ENCODE measurements around the gene UBL7. TPM values are rescaled to one million over a fixed set of nuclear protein-coding genes. Genes with fewer than 3 reads are reported as not detected.

The UBL7 gene
- total and polyA plus RNA-seq, 2 of the 8 experiments (the other 6 are each of a cell fraction or from before 2014, with no cell fraction given) = 71.5 to 183 TPM

- peak within 1 kb of the TSS; percentile 70 to 89 (median 76) for H3K4me3 ChIP-seq (ENCODE audit: extremely low read depth in 1 of 4, insufficient read depth in 2 of 4, low read depth in 3 of 4, low read length in 4 of 4)
- peak within 1 kb of the TSS; percentile 83 for H2BK15ac ChIP-seq (ENCODE audit: low read length)
- peak within 1 kb of the TSS; percentile 55 for H4K5ac ChIP-seq (ENCODE audit: insufficient read length, low read depth, low read length)
- H3K27ac ChIP-seq (ENCODE audit: low read depth, low read length) = no peak within 1 kb of the TSS; the same call in 1 of the 2 replicates
- CTCF ChIA-PET (ENCODE audit: partially characterized antibody) = interaction anchor here (0.9 to 41.3 kb wide), 7 partner anchors 10 to 179 kb away, joined by 3 to 1311 read pairs (median 6); partner anchors contain the start of gene CYP11A1
- H3K23ac ChIP-seq (ENCODE audit: insufficient read length) = peak within 1 kb of the TSS; percentile 40
- peak within 1 kb of the TSS; percentile 94 for H4K91ac ChIP-seq (replicated peaks; ENCODE audit: insufficient read length, low read length)
- H3K36me3 ChIP-seq (ENCODE audit: control insufficient read depth in 2 of 4, insufficient read depth in 4 of 4, low read length in 3 of 4) = no peaks in the 10 kb centered on the region
- H2BK12ac ChIP-seq (ENCODE audit: low read depth, low read length) = peak within 1 kb of the TSS; percentile 94; the same call in 1 of the 2 replicates
- peaks cover 0 to 22% of the 10 kb centered on the region in 2 experiments; a peak in 2 of 4 replicates for H3K79me2 ChIP-seq (ENCODE audit: control insufficient read depth in 1 of 2, insufficient read depth in 2 of 2, low read length in 2 of 2)
- peak within 1 kb of the TSS; percentile 54 for H3K56ac ChIP-seq (replicated peaks; ENCODE audit: insufficient read length, low read depth, low read length)
- DNase-seq (ENCODE audit: low read depth in 1 of 2, low spot score in 2 of 2) = peak; percentile 58 to 89
- peak within 1 kb of the TSS; percentile 71; the same call in 1 of the 2 replicates for H3K18ac ChIP-seq (ENCODE audit: extremely low read depth, low read length)
- H3K79me1 ChIP-seq (ENCODE audit: low read depth, low read length) = no peaks in the 10 kb centered on the region; the same call in none of the 2 replicates
- H2BK120ac ChIP-seq (replicated peaks; ENCODE audit: low read depth, low read length) = no peak within 1 kb of the TSS
- H3K9me3 ChIP-seq (ENCODE audit: insufficient read depth in 2 of 2, low read depth in 1 of 2, low read length in 1 of 2) = no peaks in the 10 kb centered on the region
- POLR2A ChIA-PET (ENCODE audit: partially characterized antibody) = interaction anchor here (0.7 to 1.7 kb wide), 8 partner anchors 10 to 51 kb away, joined by 3 to 9 read pairs (median 4); no protein-coding TSS in a partner anchor
- H3K23me2 ChIP-seq (ENCODE audit: low read depth, low read length) = peaks cover 16% of the 10 kb centered on the region; the same call in 1 of the 2 replicates
- peak within 1 kb of the TSS; percentile 75 to 94 for H3K4me2 ChIP-seq (ENCODE audit: insufficient read depth in 1 of 2, low read depth in 2 of 2, low read length in 2 of 2)
- H2BK5ac ChIP-seq (ENCODE audit: low read depth, low read length) = peak within 1 kb of the TSS; percentile 94; the same call in 1 of the 2 replicates
- peaks cover 0 to 12% (median 7%) of the 10 kb centered on the region in 4 experiments; a peak in 6 of 7 replicates for H3K4me1 ChIP-seq (replicated peaks in 1 of 4; ENCODE audit: control insufficient read depth in 3 of 4, insufficient read depth in 4 of 4, low read length in 3 of 4)
- WGBS, 2 experiments (ENCODE audit: extremely low coverage in 1 of 2, insufficient coverage in 1 of 2, insufficient read length in 1 of 2, insufficient replicate concordance in 2 of 2, low coverage in 1 of 2, low lambda C conversion rate in 2 of 2, missing lambda C conversion rate in 1 of 2) = 1% methylated on average over 36 of the region's 75 CpGs; no CpG with 5 or more reads in 1 of the 2 experiments
- peaks cover 8 to 17% of the 10 kb centered on the region in 2 experiments for H4K20me1 ChIP-seq (replicated peaks in 1 of 2; ENCODE audit: control insufficient read depth in 1 of 2, insufficient read depth in 2 of 2, low read length in 2 of 2)
- peak within 1 kb of the TSS; percentile 82; the same call in 1 of the 2 replicates for H2AK5ac ChIP-seq (ENCODE audit: low read depth, low read length)
- H2AFZ ChIP-seq (ENCODE audit: low read length) = peak within 1 kb of the TSS; percentile 43
- FAIRE-seq = no peak
- no peak within 1 kb of the TSS for H3K14ac ChIP-seq (ENCODE audit: insufficient read length)
- H2BK20ac ChIP-seq (ENCODE audit: low read length) = peak within 1 kb of the TSS; percentile 67; the same call in 1 of the 2 replicates
- H4K8ac ChIP-seq (ENCODE audit: extremely low read depth, insufficient read depth, low read length) = peak within 1 kb of the TSS; percentile 84
- no peak within 1 kb of the TSS for H3K4ac ChIP-seq (replicated peaks; ENCODE audit: insufficient read length, low read depth, low read length)
- peaks cover 0 to 14% (median 10%) of the 10 kb centered on the region in 4 experiments; a peak in 5 of 7 replicates for H3K27me3 ChIP-seq (replicated peaks in 1 of 4; ENCODE audit: control insufficient read depth in 3 of 4, extremely low read depth in 1 of 4, insufficient read depth in 3 of 4, low read length in 3 of 4)
- peak within 1 kb of the TSS in 3 of 4 experiments; percentile 42 to 58 (median 56); a peak in 6 of 7 replicates for H3K9ac ChIP-seq (replicated peaks in 1 of 4; ENCODE audit: extremely low read depth in 1 of 4, low read depth in 3 of 4, low read length in 3 of 4)
- TF ChIP-seq PHF8 (conservative IDR thresholded peaks at IDR 0.05; ENCODE audit: low read depth, low read length) (peak; percentile 70), CBX5 (IDR thresholded peaks at IDR 0.05; ENCODE audit: low read depth, low read length) (no peak), RBBP5 (IDR thresholded peaks at IDR 0.05; ENCODE audit: borderline replicate concordance, low read depth, low read length) (0 out of 2 replicates have a peak, but pooled peaks have one; percentile 36), ASH2L (IDR thresholded peaks at IDR 0.05; ENCODE audit: low read length) (no peak), POLR2A (IDR thresholded peaks at IDR 0.05; ENCODE audit: control extremely low read depth in 1 of 2, low read depth in 2 of 2, low read length in 2 of 2) (peak in 1 of 2 experiments; percentile 72; a peak in 2 of 3 replicates), SIN3A (conservative IDR thresholded peaks at IDR 0.05 in 1 of 2, IDR thresholded peaks at IDR 0.05 in 1 of 2; ENCODE audit: low read depth in 1 of 2, low read length in 2 of 2) (peak in 1 of 2 experiments; percentile 61; a peak in 1 of 4 replicates), SUZ12 (IDR thresholded peaks at IDR 0.05; ENCODE audit: low read length) (0 out of 2 replicates have a peak, but pooled peaks have one; percentile 38), RNF2 (IDR thresholded peaks at IDR 0.05; ENCODE audit: borderline replicate concordance, low read depth, low read length, missing control alignments, poor library complexity, severe bottlenecking) (peak; percentile 51), JUN (IDR thresholded peaks at IDR 0.05; ENCODE audit: low read depth, low read length) (no peak), NANOG (IDR thresholded peaks at IDR 0.05; ENCODE audit: insufficient read depth, low read depth, low read length, poor library complexity, severe bottlenecking) (no peak)
Measured at GRCh38 chr15:74433592-74434262, 27.2 kb downstream of the UBL7 start, which contains the start of gene SEMA7A. Gene SEMA7A (minus strand): TSS chr15:74433958. CDS start chr15:74433918, 40 bp downstream.

All from H1 (cell line).